Ascending aorta (tissue), 2 donors: Measurements from ENCODE around the gene ATXN10. TPM values are rescaled to one million over a fixed set of nuclear protein-coding genes. Genes with fewer than 3 reads are reported as not detected.

Experiments used
- DNase-seq, 2 donors: peaks; one replicate each; pipeline ENCODE4 v3.0.0-alpha.2; 2019; ENCODE audit warnings: low spot score in 2 of 2
- H3K27ac ChIP-seq, 2 donors: fragments of 200-600 bp; sonication (generic); one replicate each; pipeline ENCODE4 v1.5.1; 2016 to 2017; ENCODE audit warnings: mild to moderate bottlenecking in 1 of 2
- H3K27me3 ChIP-seq: fragments of 200-600 bp; sonication (generic); one replicate; pipeline ENCODE4 v1.5.1; 2017
- H3K36me3 ChIP-seq, 2 donors: fragments of 200-600 bp; sonication (generic); one replicate each; pipeline ENCODE4 v1.5.1; 2016
- H3K4me1 ChIP-seq, 2 donors: fragments of 200-600 bp; sonication (generic); one replicate each; pipeline ENCODE4 v1.5.1; 2016 to 2017; ENCODE audit warnings: mild to moderate bottlenecking in 1 of 2
- H3K4me3 ChIP-seq, 2 donors: fragments of 200-600 bp; sonication (generic); one replicate each; pipeline ENCODE4 v1.5.1; 2016 to 2017; ENCODE audit warnings: mild to moderate bottlenecking in 1 of 2
- H3K9me3 ChIP-seq, 2 donors: fragments of 200-600 bp; sonication (generic); one replicate each; pipeline ENCODE4 v1.5.1; 2016
- intact Hi-C: fragments of 100-400 bp; cut with DNase I; formaldehyde crosslinking; loops from one replicate; pipeline ENCODE4 v1.15.1; 2023
- total RNA-seq: library from RNA; depleted of rRNA; stranded (reverse); fragments of >200 nt; gene quantifications from one replicate; pipeline ENCODE4 v1.1.0, GENCODE V29; 2016
- TF ChIP-seq, protein P1 (sequence below), 3 experiments: fragments of 200-600 bp in 2 of 3; fragments of 450-650 bp in 1 of 3; sonication (generic) in 2 of 3; IDR thresholded peaks; one replicate each; pipeline ENCODE4 v1.5.1; 2016 to 2019; ENCODE audit warnings: antibody characterized with exemption in 3 of 3, mild to moderate bottlenecking in 1 of 3, moderate library complexity in 1 of 3

The ATXN10 gene
- total RNA-seq, 1 donor from 2014 or later = 82.1 TPM

DNA sequence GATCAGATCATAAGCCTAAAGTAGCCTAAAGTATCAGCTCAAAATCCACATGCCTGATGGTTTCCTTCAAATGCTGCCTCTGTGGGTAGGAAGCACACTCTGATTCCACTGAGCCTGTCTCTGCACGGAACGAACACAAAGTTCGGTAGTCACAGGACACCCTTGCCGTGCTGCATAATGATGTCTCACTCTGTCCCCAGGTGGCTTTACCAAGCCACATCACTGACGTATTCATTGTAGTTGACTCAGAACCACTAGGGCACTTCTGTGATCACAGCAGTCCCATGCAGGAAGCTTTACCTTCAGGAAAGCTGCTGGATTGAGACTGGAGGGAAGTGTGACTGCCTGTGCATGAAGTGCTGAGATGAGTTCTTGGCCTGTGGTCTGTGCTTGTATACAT is 147.7 kb downstream of the ATXN10 start:
- Histone ChIP-seq H3K4me1 (no peaks in the 10 kb centered on the region), H3K4me3 (no peak overlapping the region), H3K27ac (no peak overlapping the region), H3K9me3 (no peaks in the 10 kb centered on the region), H3K36me3 (peaks cover 7 to 13% of the 10 kb centered on the region in 2 donors), H3K27me3 (no peaks in the 10 kb centered on the region)
- intact Hi-C loops = no loop called here
- DNase-seq = no peak
- TF ChIP-seq, protein P1, sequence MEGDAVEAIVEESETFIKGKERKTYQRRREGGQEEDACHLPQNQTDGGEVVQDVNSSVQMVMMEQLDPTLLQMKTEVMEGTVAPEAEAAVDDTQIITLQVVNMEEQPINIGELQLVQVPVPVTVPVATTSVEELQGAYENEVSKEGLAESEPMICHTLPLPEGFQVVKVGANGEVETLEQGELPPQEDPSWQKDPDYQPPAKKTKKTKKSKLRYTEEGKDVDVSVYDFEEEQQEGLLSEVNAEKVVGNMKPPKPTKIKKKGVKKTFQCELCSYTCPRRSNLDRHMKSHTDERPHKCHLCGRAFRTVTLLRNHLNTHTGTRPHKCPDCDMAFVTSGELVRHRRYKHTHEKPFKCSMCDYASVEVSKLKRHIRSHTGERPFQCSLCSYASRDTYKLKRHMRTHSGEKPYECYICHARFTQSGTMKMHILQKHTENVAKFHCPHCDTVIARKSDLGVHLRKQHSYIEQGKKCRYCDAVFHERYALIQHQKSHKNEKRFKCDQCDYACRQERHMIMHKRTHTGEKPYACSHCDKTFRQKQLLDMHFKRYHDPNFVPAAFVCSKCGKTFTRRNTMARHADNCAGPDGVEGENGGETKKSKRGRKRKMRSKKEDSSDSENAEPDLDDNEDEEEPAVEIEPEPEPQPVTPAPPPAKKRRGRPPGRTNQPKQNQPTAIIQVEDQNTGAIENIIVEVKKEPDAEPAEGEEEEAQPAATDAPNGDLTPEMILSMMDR (IDR thresholded peaks at IDR 0.05) = no peak

DNA sequence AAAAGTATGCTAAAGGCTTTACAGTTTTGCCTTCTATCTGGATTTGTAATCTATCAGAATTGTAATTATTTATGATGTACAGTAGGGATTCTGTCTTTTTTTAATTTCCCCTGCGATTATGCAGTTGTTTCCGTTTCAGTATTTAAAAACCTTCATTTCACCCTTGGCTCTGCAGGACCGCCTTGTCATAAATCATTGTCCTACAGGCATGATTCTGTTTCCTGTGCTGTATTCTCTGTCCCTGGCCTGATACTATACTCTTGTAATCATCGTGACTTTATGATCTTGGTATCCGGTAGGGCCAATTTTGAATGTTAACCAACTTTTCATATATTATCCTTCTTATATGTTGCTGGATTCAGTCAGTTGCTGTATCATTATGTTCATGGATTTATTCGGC is 151.7 kb downstream of the ATXN10 start:
- H3K4me3 ChIP-seq = no peak overlapping the region
- DNase-seq = no peak
- no peak overlapping the region for H3K27ac ChIP-seq
- H3K4me1 ChIP-seq = no peaks in the 10 kb centered on the region
- H3K27me3 ChIP-seq = no peaks in the 10 kb centered on the region
- no peaks in the 10 kb centered on the region for H3K9me3 ChIP-seq
- H3K36me3 ChIP-seq = peaks cover 0 to 4% of the 10 kb centered on the region in 2 donors
- TF ChIP-seq, protein P1 (IDR thresholded peaks at IDR 0.05) = no peak
- intact Hi-C loops = no loop called here

DNA sequence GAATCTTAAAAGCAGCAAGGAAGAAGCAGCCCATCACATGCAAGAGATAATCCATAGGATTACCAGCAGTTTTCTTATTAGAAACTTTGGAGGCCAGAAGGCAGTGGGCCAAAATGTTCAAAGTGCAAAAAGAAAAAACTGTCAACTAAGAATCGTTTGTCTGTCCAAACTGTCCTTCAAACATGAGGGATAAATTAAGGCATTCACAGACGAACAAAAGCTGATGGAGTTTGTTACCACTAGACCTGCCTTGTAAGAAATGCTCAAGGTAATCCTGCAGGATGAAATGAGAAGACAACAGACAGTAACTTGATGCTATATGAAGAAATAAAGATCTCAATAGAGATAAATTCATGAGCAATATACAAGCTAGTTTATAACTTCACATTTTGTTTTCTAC is 154.9 kb downstream of the ATXN10 start:
- no peaks in the 10 kb centered on the region for H3K4me1 ChIP-seq
- H3K27ac ChIP-seq = no peak overlapping the region
- no peak overlapping the region for H3K4me3 ChIP-seq
- TF ChIP-seq, protein P1 (IDR thresholded peaks at IDR 0.05) = no peak
- no peak for DNase-seq
- no peaks in the 10 kb centered on the region for H3K9me3 ChIP-seq
- peaks cover 0 to 4% of the 10 kb centered on the region in 2 donors for H3K36me3 ChIP-seq
- intact Hi-C loops = no loop called here
- no peaks in the 10 kb centered on the region for H3K27me3 ChIP-seq

DNA sequence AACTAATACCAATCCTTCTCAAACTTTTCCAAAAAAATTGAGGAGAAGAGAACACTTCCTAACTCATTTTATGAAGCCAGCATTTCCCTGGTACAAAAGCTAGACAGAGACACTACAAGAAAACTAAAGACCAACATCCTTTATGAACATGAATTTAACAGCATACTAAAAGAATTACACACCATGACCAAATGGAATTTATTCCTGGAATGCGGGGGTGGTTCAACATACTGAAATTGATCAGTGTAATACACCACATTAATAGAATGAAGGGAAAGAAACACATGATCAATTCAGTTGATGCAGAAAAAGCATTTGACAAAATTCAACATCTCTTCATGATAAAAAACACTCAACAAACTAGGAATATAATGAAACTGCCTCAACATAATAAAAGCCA is 157.2 kb downstream of the ATXN10 start:
- TF ChIP-seq, protein P1 (IDR thresholded peaks at IDR 0.05) = no peak
- Histone ChIP-seq H3K27me3 (no peaks in the 10 kb centered on the region), H3K4me3 (no peak overlapping the region), H3K27ac (no peak overlapping the region), H3K4me1 (no peaks in the 10 kb centered on the region), H3K9me3 (no peaks in the 10 kb centered on the region), H3K36me3 (peaks cover 0 to 7% of the 10 kb centered on the region in 2 donors)
- intact Hi-C loops = no loop called here
- DNase-seq = no peak

DNA sequence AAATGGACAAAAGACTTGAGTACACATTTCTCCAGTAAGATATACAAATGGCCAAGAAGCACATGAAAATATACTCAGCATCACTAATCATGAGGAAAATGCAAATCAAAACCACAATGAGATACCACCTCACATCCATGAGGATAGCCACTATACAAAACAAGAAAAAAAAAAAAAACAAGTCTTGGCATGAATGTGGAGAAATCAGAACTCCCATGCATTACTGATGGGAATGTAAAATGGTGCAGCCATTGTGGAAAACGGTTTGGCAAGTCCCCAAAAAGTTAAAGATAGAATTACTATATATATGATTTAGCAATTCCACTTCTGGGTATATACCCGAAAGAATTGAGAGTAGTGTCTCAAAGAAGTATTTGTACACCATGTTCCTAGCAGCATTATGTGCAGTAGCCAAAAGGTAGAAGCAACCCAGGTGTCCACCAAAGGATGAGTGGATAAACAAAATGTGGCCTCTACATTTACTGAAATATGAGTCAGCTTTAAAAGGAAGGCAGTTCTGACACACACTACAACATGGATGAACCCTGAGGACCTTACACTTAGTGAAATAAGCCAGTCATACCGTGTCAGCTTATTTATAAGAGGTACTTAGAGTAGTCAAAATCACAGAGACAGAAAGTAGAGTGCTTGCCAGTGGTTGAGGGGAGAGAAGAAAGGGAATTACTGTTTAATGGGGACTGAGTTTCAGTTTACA is 159.1 kb downstream of the ATXN10 start:
- H3K4me1 ChIP-seq = no peaks in the 10 kb centered on the region
- H3K9me3 ChIP-seq = no peaks in the 10 kb centered on the region
- no peak overlapping the region for H3K27ac ChIP-seq
- H3K36me3 ChIP-seq = peaks cover 0 to 3% of the 10 kb centered on the region in 2 donors
- H3K4me3 ChIP-seq = no peak overlapping the region
- no peaks in the 10 kb centered on the region for H3K27me3 ChIP-seq
- intact Hi-C loops = loop anchor here (1.0 kb wide), 1 partner anchor 185 kb away; no protein-coding TSS in a partner anchor
- TF ChIP-seq, protein P1 (IDR thresholded peaks at IDR 0.05) = no peak
- DNase-seq = no peak
